Astrocyte (in vitro differentiated cells and primary cell): Measurements from ENCODE around the gene HINFP. TPM values are rescaled to one million over a fixed set of nuclear protein-coding genes. Genes with fewer than 3 reads are reported as not detected.

ENCODE experiments used
- DNase-seq: peaks from one replicate; pipeline ENCODE4 v3.0.0-alpha.2; 2010; ENCODE audit warnings: low read depth
- FAIRE-seq: peaks from 2 replicates; lab custom pipeline; 2011; peaks lifted over from hg19 to GRCh38; lab: Jason Lieb, UNC
- H2AFZ ChIP-seq: 2 replicates; pipeline ENCODE4 v1.6.0; 2012; ENCODE audit warnings: low read depth, low read length, inconsistent platforms
- H3K27ac ChIP-seq: 2 replicates; pipeline ENCODE4 v1.5.1; 2011; ENCODE audit warnings: low read depth, low read length, inconsistent platforms
- H3K27me3 ChIP-seq: 2 replicates; pipeline ENCODE4 v1.6.0; 2011; ENCODE audit warnings: low read length, inconsistent platforms; ENCODE audit not compliant: insufficient read depth
- H3K36me3 ChIP-seq: 2 replicates; pipeline ENCODE4 v1.5.1; 2011; ENCODE audit warnings: low read length, inconsistent platforms; ENCODE audit not compliant: insufficient read depth
- H3K4me1 ChIP-seq: 2 replicates; pipeline ENCODE4 v1.5.1; 2011; ENCODE audit warnings: low read length, inconsistent platforms; ENCODE audit not compliant: insufficient read depth
- H3K4me2 ChIP-seq: 2 replicates; pipeline ENCODE4 v1.6.0; 2012; ENCODE audit warnings: low read length, inconsistent platforms
- H3K4me3 ChIP-seq: 2 replicates; pipeline ENCODE4 v1.5.1; 2011; ENCODE audit warnings: low read depth, mild to moderate bottlenecking, low read length, inconsistent platforms; ENCODE audit not compliant: insufficient read depth
- H3K79me2 ChIP-seq: 2 replicates; pipeline ENCODE4 v1.6.0; 2012; ENCODE audit warnings: mild to moderate bottlenecking, low read length, inconsistent platforms; ENCODE audit not compliant: insufficient read depth
- H3K9ac ChIP-seq: 2 replicates; pipeline ENCODE4 v1.6.0; 2012; ENCODE audit warnings: mild to moderate bottlenecking, low read length, inconsistent platforms
- H3K9me3 ChIP-seq: 2 replicates; pipeline ENCODE4 v1.5.1; 2012; ENCODE audit warnings: low read depth, mild to moderate bottlenecking, low read length, inconsistent platforms; ENCODE audit not compliant: insufficient read depth
- H4K20me1 ChIP-seq: 2 replicates; pipeline ENCODE4 v1.6.0; 2012; ENCODE audit warnings: low read length, inconsistent platforms; ENCODE audit not compliant: insufficient read depth
- H3K27ac Mint-ChIP-seq: one replicate; pipeline ENCODE4 v1.8.0; 2021; ENCODE audit warnings: mild to moderate bottlenecking, mixed read lengths; ENCODE audit not compliant: unreplicated experiment
- H3K27me3 Mint-ChIP-seq: one replicate; pipeline ENCODE4 v1.8.0; 2021; ENCODE audit warnings: low read depth, mixed read lengths; ENCODE audit not compliant: unreplicated experiment
- H3K36me3 Mint-ChIP-seq: one replicate; pipeline ENCODE4 v1.8.0; 2021; ENCODE audit warnings: low read depth, mixed read lengths; ENCODE audit not compliant: unreplicated experiment
- H3K4me1 Mint-ChIP-seq: one replicate; pipeline ENCODE4 v1.8.0; 2021; ENCODE audit warnings: low read depth, mixed read lengths; ENCODE audit not compliant: unreplicated experiment
- H3K4me3 Mint-ChIP-seq: one replicate; pipeline ENCODE4 v1.8.0; 2021; ENCODE audit warnings: mild to moderate bottlenecking, moderate library complexity, mixed read lengths; ENCODE audit not compliant: unreplicated experiment
- H3K9me3 Mint-ChIP-seq: one replicate; pipeline ENCODE4 v1.8.0; 2021; ENCODE audit warnings: mild to moderate bottlenecking, mixed read lengths; ENCODE audit not compliant: unreplicated experiment
- CTCF ChIP-seq: IDR thresholded peaks from 2 replicates; pipeline ENCODE4 v1.5.1; 2011; ENCODE audit warnings: low read depth, mild to moderate bottlenecking, inconsistent platforms, low read length, moderate library complexity; ENCODE audit not compliant: insufficient read depth
- EZH2 ChIP-seq: IDR thresholded peaks from 2 replicates; pipeline ENCODE4 v1.6.1; 2012; ENCODE audit warnings: mild to moderate bottlenecking, low read length, inconsistent platforms; ENCODE audit not compliant: insufficient read depth
- total RNA-seq: library from RNA; stranded (reverse); gene quantifications from 2 replicates; pipeline ENCODE4 v1.2.1, GENCODE V29; 2021

The HINFP gene
- total RNA-seq, 1 donor from 2014 or later: 27.8 TPM

- Mint-ChIP-seq H3K9me3 (no peaks in the 10 kb centered on the region), H3K27ac (peak overlapping the region; percentile 90), H3K27me3 (no peaks in the 10 kb centered on the region), H3K36me3 (peaks cover 14% of the 10 kb centered on the region), H3K4me1 (peaks cover 10% of the 10 kb centered on the region), H3K4me3 (peak overlapping the region; percentile 92)
- H3K27ac ChIP-seq: peak overlapping the region; percentile 75
- peak; percentile 75 for DNase-seq
- FAIRE-seq: no peak
- H3K4me3 ChIP-seq: peak overlapping the region; percentile 79
- peaks cover 17% of the 10 kb centered on the region for H3K4me1 ChIP-seq
- H3K4me2 ChIP-seq: peak overlapping the region; percentile 89
- H3K9me3 ChIP-seq: no peaks in the 10 kb centered on the region
- peaks cover 40% of the 10 kb centered on the region for H3K79me2 ChIP-seq
- H2AFZ ChIP-seq: no peak overlapping the region
- peak overlapping the region; percentile 93 for H3K9ac ChIP-seq
- peaks cover 29% of the 10 kb centered on the region for H4K20me1 ChIP-seq
- TF ChIP-seq CTCF: peak; percentile 27
- no peak for TF ChIP-seq EZH2
- H3K27me3 ChIP-seq: no peaks in the 10 kb centered on the region
- H3K36me3 ChIP-seq: peaks cover 23% of the 10 kb centered on the region
Measured at GRCh38 chr11:119094816-119095065, 26.6 kb upstream of the HINFP start.

DNA sequence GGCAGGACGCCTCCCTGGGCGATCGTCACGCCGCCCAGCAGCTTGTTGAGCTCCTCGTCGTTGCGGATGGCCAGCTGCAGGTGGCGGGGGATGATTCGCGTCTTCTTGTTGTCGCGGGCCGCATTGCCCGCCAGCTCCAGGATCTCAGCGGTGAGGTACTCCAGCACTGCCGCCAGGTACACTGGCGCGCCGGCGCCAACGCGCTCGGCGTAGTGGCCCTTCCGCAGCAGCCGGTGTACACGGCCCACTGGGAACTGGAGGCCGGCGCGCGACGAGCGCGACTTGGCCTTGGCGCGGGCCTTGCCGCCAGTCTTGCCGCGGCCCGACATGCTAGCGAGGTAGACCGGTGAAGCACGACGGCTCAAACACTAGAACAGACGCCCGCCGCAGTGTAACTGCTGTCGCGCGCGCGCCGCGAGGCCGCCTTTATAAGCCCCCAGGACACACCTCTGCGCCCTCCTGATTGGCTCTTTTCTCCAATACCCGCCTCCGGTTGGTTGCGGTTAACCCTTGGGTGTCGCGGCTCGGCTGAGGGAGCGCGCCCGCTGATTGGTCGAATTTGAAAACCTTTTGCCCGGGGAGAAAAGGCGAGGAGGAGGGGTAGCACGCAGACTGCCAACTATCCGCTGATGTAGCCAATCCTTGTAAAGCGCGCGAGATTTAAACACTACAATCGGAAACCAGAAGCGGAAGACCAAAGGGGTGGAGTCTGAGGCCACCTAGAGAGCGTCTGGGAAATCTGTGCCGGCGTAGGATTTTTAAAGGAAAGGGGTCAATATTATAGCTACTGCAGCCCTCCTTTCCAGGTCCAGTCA is 26.1 kb upstream of the HINFP start:
- Histone ChIP-seq H3K4me2 (peak overlapping the region; percentile 89), H3K79me2 (peaks cover 45% of the 10 kb centered on the region), H3K4me3 (peak overlapping the region; percentile 79)

More for the DNA sequence above, 26.1 kb upstream of the HINFP start:
- Mint-ChIP-seq H3K4me3 (peak overlapping the region; percentile 92), H3K27ac (peak overlapping the region; percentile 47), H3K36me3 (peaks cover 14% of the 10 kb centered on the region), H3K4me1 (peaks cover 13% of the 10 kb centered on the region), H3K27me3 (no peaks in the 10 kb centered on the region), H3K9me3 (no peaks in the 10 kb centered on the region)
- Histone ChIP-seq H4K20me1 (peaks cover 29% of the 10 kb centered on the region), H3K9ac (peak overlapping the region; percentile 93), H2AFZ (no peak overlapping the region), H3K9me3 (no peaks in the 10 kb centered on the region), H3K36me3 (peaks cover 25% of the 10 kb centered on the region), H3K27me3 (no peaks in the 10 kb centered on the region), H3K27ac (peak overlapping the region; percentile 75), H3K4me1 (peaks cover 20% of the 10 kb centered on the region)
- FAIRE-seq: no peak
- DNase-seq: peak; percentile 97
- TF ChIP-seq EZH2: no peak
- no peak for TF ChIP-seq CTCF
